Stimulated activated CD4-positive, alpha-beta T cell treated with anti-CD3 and anti-CD28 coated beads, Interleukin-1b, Interleukin-23, amount 100 ng/mL, for 1 hour (primary cell): ENCODE data around the gene GJB3.

Source experiments
- DNase-seq, 2 donors: peaks; one replicate each; pipeline ENCODE4 v3.0.0-alpha.2; 2020; ENCODE audit warnings: low read depth in 2 of 2

GJB3 gene

DNA sequence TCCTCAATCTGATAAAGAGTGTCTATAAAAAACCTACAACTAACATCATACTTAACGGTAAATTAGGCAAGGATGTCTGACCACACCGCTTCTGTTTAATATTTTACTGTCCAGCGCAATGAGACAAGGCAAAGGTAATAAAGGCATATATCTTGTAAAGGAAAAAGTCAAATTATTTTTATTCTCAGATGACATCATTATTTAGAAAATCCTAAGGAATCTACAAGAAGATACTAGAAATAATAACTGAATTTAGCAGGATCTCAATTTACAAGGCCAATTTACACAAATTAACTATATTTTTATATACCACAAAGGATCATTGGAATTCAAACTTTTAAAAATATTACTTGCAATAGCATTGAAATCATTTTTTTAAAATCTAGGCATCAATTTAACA is 41.2 kb downstream of the GJB3 start:
- DNase-seq: no peak

DNA sequence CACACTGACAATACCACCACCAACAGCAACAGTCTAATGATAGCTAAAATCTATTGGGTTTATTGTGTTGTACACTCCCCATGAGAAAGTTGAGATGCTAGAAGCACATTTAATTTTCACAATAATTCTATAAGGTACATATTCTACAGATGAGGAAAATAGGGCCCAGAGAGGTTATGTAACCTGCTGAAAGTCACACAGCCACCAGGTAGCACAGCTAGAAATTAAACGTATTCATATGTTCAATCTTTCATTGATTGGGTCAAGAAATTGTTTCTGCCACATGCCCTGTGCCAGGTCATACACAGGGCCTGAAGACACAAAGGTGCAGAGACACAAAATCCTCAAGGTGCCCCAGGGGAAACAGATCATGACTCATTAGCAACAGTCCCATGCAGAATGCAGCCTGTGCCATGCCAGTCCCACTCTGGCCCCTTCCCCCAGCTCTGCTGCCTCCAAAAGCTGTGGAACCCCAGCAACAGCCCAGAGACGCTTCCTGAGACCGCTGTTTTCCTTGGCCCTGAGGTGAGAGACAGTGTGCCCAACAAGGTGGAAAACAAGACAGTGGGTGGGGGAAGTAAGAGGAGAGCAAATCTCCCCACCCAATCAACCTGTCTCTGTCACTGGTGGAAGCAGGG is 43.9 kb downstream of the GJB3 start:
- DNase-seq: no peak

DNA sequence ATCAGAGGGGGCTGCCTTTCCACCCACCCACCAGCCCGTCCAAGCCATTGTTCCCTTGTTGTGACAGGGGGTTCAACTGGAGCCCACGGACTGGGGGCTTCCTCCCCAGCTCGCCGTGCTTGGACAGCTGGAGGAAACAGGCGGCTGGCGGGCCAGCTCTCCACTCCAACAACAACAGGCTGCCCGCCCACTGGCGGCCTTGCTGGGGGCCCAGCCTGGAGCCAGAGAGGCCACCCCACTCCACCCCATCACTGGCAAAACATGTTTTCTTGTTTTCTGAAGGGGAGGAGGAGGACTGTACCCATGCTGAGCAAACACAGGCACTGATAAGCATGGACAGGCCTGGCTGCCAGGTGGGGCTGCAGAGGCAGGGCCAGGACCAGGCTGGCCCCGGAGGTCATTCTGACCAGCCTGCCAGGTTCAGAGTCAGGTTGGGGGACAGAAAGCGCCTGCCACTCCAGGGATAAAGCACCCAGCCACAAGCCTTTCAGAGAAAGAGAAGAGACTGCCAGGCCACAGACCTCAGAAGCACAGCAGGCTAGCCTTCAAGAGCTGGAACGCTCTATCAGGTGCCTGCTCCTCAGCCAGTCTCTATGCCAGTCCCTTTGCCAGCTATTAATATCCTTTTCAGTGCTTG is 44.6 kb downstream of the GJB3 start:
- DNase-seq: no peak

DNA sequence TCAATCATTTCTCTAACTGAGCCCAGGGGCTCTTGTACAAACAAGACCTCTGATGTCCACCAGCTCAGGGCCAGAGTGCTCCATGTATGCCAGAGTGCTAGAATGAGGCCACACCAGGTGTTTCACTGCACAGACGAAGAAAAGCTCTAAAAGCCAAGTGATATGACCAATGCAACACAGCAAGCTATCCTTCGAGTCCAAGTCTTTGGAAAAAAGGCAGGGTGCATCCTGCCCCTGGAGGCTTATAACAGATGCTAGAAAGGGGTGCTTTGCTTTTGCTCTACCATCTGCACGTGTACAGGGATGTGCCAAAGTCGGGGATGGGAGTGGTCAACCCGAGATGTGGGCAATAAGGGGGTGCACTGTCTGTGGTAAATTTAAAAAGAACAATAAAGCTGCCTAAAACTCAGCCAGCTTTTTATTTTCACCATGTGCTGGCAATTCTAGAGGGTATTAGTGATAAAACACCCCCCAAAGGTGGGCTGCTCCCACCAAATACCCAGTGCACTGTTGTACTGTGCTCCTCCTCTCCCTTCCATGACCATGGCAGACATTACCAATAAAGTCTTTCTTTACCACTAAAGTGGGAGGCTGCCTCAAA is 46.4 kb downstream of the GJB3 start:
- DNase-seq: no peak

DNA sequence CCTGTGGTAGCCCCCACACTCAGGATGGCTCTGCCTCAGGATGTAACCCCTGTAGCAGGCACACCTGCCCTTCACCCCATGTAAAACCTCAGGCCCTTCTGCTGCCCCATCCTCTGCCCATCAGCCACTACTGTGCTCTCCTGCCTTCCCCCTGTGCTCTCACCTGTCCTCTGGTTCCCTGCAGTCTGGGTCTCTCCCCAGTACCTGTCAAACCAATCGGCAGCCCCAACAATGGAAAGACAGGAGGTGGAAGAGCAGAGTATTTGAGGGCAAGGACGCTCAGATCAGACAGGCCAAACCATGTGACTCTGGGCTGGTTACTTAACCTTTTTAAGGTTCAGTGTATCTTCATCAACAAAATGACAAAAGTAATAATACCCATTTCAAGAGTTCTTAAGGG is 47.6 kb downstream of the GJB3 start:
- no peak for DNase-seq

DNA sequence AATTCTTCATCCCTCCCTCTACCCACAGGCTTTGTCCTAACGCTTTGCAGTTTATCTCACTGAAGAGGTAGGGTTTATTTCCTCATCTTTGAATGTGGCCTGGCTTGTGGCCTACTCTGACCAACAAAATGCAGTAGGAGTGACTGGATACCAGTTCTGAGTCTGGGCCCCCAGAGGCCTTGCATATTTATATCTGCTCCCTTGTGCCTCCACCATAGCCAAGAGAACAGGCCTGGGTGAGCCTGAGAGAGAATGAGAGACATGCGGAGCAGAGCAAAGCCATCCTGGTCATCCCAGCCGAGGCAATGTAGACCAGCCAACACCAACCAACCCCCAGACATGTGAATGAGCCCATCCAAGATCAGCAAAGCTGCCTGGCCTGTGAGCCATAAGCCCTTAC is 48.2 kb downstream of the GJB3 start:
- no peak for DNase-seq

DNA sequence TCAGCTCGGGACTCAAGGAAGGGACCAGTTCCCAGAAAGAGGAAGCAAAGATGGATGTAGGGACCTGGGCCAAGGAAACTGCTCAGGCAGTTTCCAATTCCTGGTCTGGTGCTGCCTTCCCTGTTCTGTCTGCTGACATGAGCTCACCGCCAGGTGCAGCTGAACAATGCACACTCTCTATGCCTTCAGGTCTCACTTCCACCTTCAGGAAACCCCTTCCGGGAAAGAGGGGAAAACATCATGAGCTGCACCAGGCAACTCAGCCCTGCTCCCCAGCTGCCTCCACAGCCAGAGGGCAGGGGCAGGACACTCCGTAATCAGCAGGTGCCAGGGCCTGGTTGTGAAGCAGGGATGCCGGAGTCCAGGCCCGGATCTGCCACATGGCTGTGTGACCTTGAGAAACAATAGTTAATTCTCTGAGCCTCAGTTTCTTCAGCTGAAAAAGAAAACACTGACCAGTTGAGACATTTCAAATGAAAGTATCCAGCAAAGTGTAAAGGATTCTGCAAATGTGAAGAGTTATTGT is 50.8 kb downstream of the GJB3 start:
- DNase-seq: no peak

DNA sequence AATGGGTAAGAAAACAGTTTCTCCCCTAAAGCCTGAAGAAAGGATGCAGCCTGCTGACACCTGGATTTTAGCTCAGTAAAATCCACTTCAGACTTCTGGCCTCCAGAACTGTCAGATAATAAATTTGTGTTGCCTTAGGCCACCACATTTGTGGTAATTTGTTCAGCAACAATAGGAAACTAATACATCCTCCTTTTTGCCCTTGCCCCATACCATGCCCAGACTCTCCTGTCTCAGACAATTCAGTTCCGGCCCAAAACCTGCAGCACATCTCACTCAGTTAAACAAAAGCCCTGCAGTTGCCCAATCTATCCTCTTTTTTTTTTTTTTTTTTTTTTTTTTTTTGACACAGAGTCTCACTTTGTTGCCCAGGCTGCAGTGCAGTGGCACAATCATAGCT is 52.7 kb downstream of the GJB3 start:
- DNase-seq: no peak
